CD4-positive, alpha-beta memory T cell (primary cell): ENCODE results near the gene FAM72D. TPM values are rescaled to one million over a fixed set of nuclear protein-coding genes. Genes with fewer than 3 reads are reported as not detected.
"Not testable (repeated sequence)": the region's sequence is repeated elsewhere in the genome, so short reads cannot be mapped to it uniquely, and the experiment has no call there.

Experiments
- CTCF ChIA-PET: fragments of 350-600 bp; sonication (Branson Sonifier 250); formaldehyde crosslinking; loops from one replicate; lab custom pipeline; 2021; ENCODE audit warnings: inconsistent platforms; ENCODE audit not compliant: partially characterized antibody; lab: Charles Lee
- POLR2A ChIA-PET: fragments of 350-600 bp; sonication (Branson Sonifier 250); formaldehyde crosslinking; loops from one replicate; lab custom pipeline; 2021; ENCODE audit not compliant: partially characterized antibody; lab: Charles Lee
- DNase-seq, 5 donors: peaks; one replicate each; pipeline versions ENCODE4 v3.0.0 to v3.0.0-alpha.2; 2020 to 2022; ENCODE audit warnings: mixed read lengths in 1 of 5
- H3K27ac ChIP-seq: one replicate; pipeline ENCODE4 v1.7.0; 2013; ENCODE audit warnings: low read depth, low read length
- H3K27me3 ChIP-seq: 2 replicates; pipeline ENCODE4 v1.7.0; 2013; ENCODE audit warnings: mild to moderate bottlenecking, low read length, moderate library complexity; ENCODE audit not compliant: insufficient read depth
- H3K36me3 ChIP-seq: 2 replicates; pipeline ENCODE4 v1.7.0; 2013; ENCODE audit warnings: mild to moderate bottlenecking, low read length, moderate library complexity; ENCODE audit not compliant: insufficient read depth
- H3K4me1 ChIP-seq: 2 replicates; pipeline ENCODE4 v1.7.0; 2013; ENCODE audit warnings: mild to moderate bottlenecking, low read length, moderate library complexity; ENCODE audit not compliant: insufficient read depth
- H3K4me3 ChIP-seq, 2 donors: one replicate each; pipeline ENCODE4 v1.7.0; 2013; ENCODE audit warnings: low read length in 2 of 2, mild to moderate bottlenecking in 1 of 2
- H3K9me3 ChIP-seq, 2 donors: one replicate each; pipeline ENCODE4 v1.7.0; 2013; ENCODE audit warnings: low read length in 2 of 2, control low read depth in 1 of 2; ENCODE audit not compliant: control insufficient read depth in 1 of 2
- H3K27ac Mint-ChIP-seq, 7 donors: one replicate each; pipeline ENCODE4 v1.8.0; 2020 to 2021; ENCODE audit warnings: mixed read lengths in 7 of 7, mild to moderate bottlenecking in 6 of 7, inconsistent platforms in 3 of 7, moderate library complexity in 3 of 7
- H3K27me3 Mint-ChIP-seq, 2 donors: one replicate each; pipeline ENCODE4 v1.8.0; 2020 to 2021; ENCODE audit warnings: mixed read lengths in 2 of 2
- H3K36me3 Mint-ChIP-seq, 2 donors: one replicate each; pipeline ENCODE4 v1.8.0; 2020 to 2021; ENCODE audit warnings: mixed read lengths in 2 of 2, inconsistent platforms in 1 of 2, mild to moderate bottlenecking in 1 of 2
- H3K4me1 Mint-ChIP-seq, 4 donors: one replicate each; pipeline ENCODE4 v1.8.0; 2020 to 2021; ENCODE audit warnings: mixed read lengths in 4 of 4, mild to moderate bottlenecking in 1 of 4
- H3K4me3 Mint-ChIP-seq, 8 donors: one replicate each; pipeline ENCODE4 v1.8.0; 2020 to 2021; ENCODE audit warnings: mixed read lengths in 8 of 8, mild to moderate bottlenecking in 7 of 8, moderate library complexity in 6 of 8, inconsistent platforms in 3 of 8
- H3K9me3 Mint-ChIP-seq, 8 donors: one replicate each; pipeline ENCODE4 v1.8.0; 2020 to 2021; ENCODE audit warnings: mixed read lengths in 8 of 8, mild to moderate bottlenecking in 5 of 8, inconsistent platforms in 3 of 8, moderate library complexity in 1 of 8
- intact Hi-C: fragments of 100-400 bp; cut with micrococcal nuclease; formaldehyde crosslinking; loops from one replicate; pipeline ENCODE4 v1.15.1; 2023
- polyA plus RNA-seq, 2 donors: library from polyadenylated mRNA; unstranded; fragments of 300-500 nt; fragmentation: Illumina TruSeq; gene quantifications; one replicate each; pipeline ENCODE4 v1.2.3, GENCODE V29; 2021
- total RNA-seq, 2 experiments: library from RNA; stranded (reverse); gene quantifications; one replicate each; pipeline ENCODE4 v1.2.3, GENCODE V29; 2021

FAM72D gene
- total and polyA plus RNA-seq, 4 experiments from 2014 or later: not detected

- H3K4me3 Mint-ChIP-seq, DNase-seq, POLR2A ChIA-PET, H3K4me1 ChIP-seq, H3K27ac Mint-ChIP-seq, H3K36me3 Mint-ChIP-seq, H3K27me3 ChIP-seq, H3K27me3 Mint-ChIP-seq, CTCF ChIA-PET, intact Hi-C loops, H3K4me1 Mint-ChIP-seq, H3K9me3 ChIP-seq, H3K9me3 Mint-ChIP-seq, H3K36me3 ChIP-seq, H3K27ac ChIP-seq, H3K4me3 ChIP-seq: not testable (repeated sequence)
These were observed 32.5 kb upstream of the FAM72D start for GRCh38 chr1:145063285-145063684.

GRCh38 chr1:145063941-145064648 is 31.7 kb upstream of the FAM72D start:
- H3K27ac ChIP-seq: not testable (repeated sequence)

GRCh38 chr1:145065194-145065826 is 30.5 kb upstream of the FAM72D start:
- H3K4me1 Mint-ChIP-seq, H3K4me3 ChIP-seq, H3K27me3 Mint-ChIP-seq, H3K4me1 ChIP-seq, H3K9me3 Mint-ChIP-seq, H3K36me3 ChIP-seq, H3K27ac ChIP-seq, CTCF ChIA-PET, intact Hi-C loops, H3K9me3 ChIP-seq, H3K36me3 Mint-ChIP-seq, DNase-seq, H3K27me3 ChIP-seq, POLR2A ChIA-PET, H3K27ac Mint-ChIP-seq, H3K4me3 Mint-ChIP-seq: not testable (repeated sequence)

More at GRCh38 chr1:145063941-145064648, 31.7 kb upstream of the FAM72D start:
- POLR2A ChIA-PET, H3K36me3 Mint-ChIP-seq, CTCF ChIA-PET, H3K4me3 ChIP-seq, H3K9me3 Mint-ChIP-seq, H3K9me3 ChIP-seq, H3K27me3 ChIP-seq, DNase-seq, H3K4me1 Mint-ChIP-seq, H3K4me3 Mint-ChIP-seq, H3K27ac Mint-ChIP-seq, H3K36me3 ChIP-seq, intact Hi-C loops, H3K4me1 ChIP-seq, H3K27me3 Mint-ChIP-seq: not testable (repeated sequence)

GRCh38 chr1:145066486-145066885 is 29.3 kb upstream of the FAM72D start:
- H3K4me3 Mint-ChIP-seq, H3K4me3 ChIP-seq, H3K9me3 ChIP-seq, H3K27me3 Mint-ChIP-seq, H3K27me3 ChIP-seq, H3K27ac Mint-ChIP-seq, H3K36me3 ChIP-seq, H3K9me3 Mint-ChIP-seq, H3K27ac ChIP-seq, H3K36me3 Mint-ChIP-seq, intact Hi-C loops, POLR2A ChIA-PET, DNase-seq, CTCF ChIA-PET, H3K4me1 Mint-ChIP-seq, H3K4me1 ChIP-seq: not testable (repeated sequence)

GRCh38 chr1:145071569-145071968 is 24.2 kb upstream of the FAM72D start:
- H3K4me1 Mint-ChIP-seq, H3K9me3 ChIP-seq, H3K27ac Mint-ChIP-seq, H3K27me3 Mint-ChIP-seq, DNase-seq, H3K36me3 ChIP-seq, H3K9me3 Mint-ChIP-seq, H3K4me3 Mint-ChIP-seq, H3K36me3 Mint-ChIP-seq, H3K4me3 ChIP-seq, H3K27me3 ChIP-seq, H3K4me1 ChIP-seq, CTCF ChIA-PET, H3K27ac ChIP-seq, POLR2A ChIA-PET, intact Hi-C loops: not testable (repeated sequence)

- H3K27ac ChIP-seq, H3K4me3 Mint-ChIP-seq, H3K4me1 Mint-ChIP-seq, H3K27me3 ChIP-seq, H3K36me3 ChIP-seq, CTCF ChIA-PET, H3K9me3 ChIP-seq, H3K36me3 Mint-ChIP-seq, DNase-seq, H3K9me3 Mint-ChIP-seq, intact Hi-C loops, H3K27me3 Mint-ChIP-seq, POLR2A ChIA-PET, H3K27ac Mint-ChIP-seq, H3K4me1 ChIP-seq, H3K4me3 ChIP-seq: not testable (repeated sequence)
These were observed 21.7 kb upstream of the FAM72D start for GRCh38 chr1:145074021-145074559.

GRCh38 chr1:145076877-145077276 is 18.9 kb upstream of the FAM72D start:
- POLR2A ChIA-PET, H3K27ac ChIP-seq, H3K4me1 ChIP-seq, H3K4me3 Mint-ChIP-seq, DNase-seq, intact Hi-C loops, H3K9me3 Mint-ChIP-seq, H3K36me3 Mint-ChIP-seq, H3K27me3 ChIP-seq, H3K9me3 ChIP-seq, H3K4me1 Mint-ChIP-seq, H3K4me3 ChIP-seq, H3K27me3 Mint-ChIP-seq, H3K27ac Mint-ChIP-seq, CTCF ChIA-PET, H3K36me3 ChIP-seq: not testable (repeated sequence)
